K562 (cell line): ENCODE data around the gene ZNF276. TPM values are rescaled to one million over a fixed set of nuclear protein-coding genes. Genes with fewer than 3 reads are reported as not detected.
A peak's percentile ranks its signal among the peaks of the same experiment; 100 is the strongest.

Source experiments
- EP400 ChIP-seq: fragments of 450-650 bp; IDR thresholded peaks from 2 replicates; pipeline ENCODE4 v1.6.1; 2017; ENCODE audit warnings: antibody characterized with exemption, mild to moderate bottlenecking, moderate library complexity
- GTF3C2 ChIP-seq: IDR thresholded peaks from 3 replicates; pipeline ENCODE4 v1.6.1; 2011; ENCODE audit warnings: borderline replicate concordance, mild to moderate bottlenecking, moderate library complexity; ENCODE audit not compliant: insufficient read length; ENCODE audit errors: extremely low read depth
- ID3 ChIP-seq, 2 experiments: fragments of 250-450 bp in 1 of 2; fragments of 450-650 bp in 1 of 2; sonication (Bioruptor Pico) in 1 of 2; IDR thresholded peaks; 2 replicates each; pipeline versions ENCODE4 v1.6.1 to v1.8.0; 2016 to 2021; ENCODE audit warnings: mild to moderate bottlenecking in 2 of 2, moderate library complexity in 2 of 2, missing compliant biosample characterization in 1 of 2, missing genetic modification characterization in 1 of 2
- MGA ChIP-seq: fragments of 450-650 bp; IDR thresholded peaks from 2 replicates; pipeline ENCODE4 v1.6.1; 2016; ENCODE audit warnings: mild to moderate bottlenecking, moderate library complexity
- PHB ChIP-seq: fragments of 250-450 bp; sonication (Bioruptor Pico); IDR thresholded peaks from 2 replicates; pipeline ENCODE4 v1.5.0; 2021
- POLR2B ChIP-seq: fragments of 450-650 bp; IDR thresholded peaks from 2 replicates; pipeline ENCODE4 v1.6.1; 2018; ENCODE audit warnings: low read depth; ENCODE audit not compliant: partially characterized antibody
- RBBP5 ChIP-seq: fragments of 200-600 bp; sonication (generic); IDR thresholded peaks from 2 replicates; pipeline ENCODE4 v1.6.1; 2012; ENCODE audit warnings: borderline replicate concordance, mild to moderate bottlenecking, low read length, control low read depth, inconsistent platforms; ENCODE audit not compliant: insufficient read depth, poor library complexity, severe bottlenecking
- RFX7 ChIP-seq: fragments of 250-450 bp; sonication (Bioruptor Pico); IDR thresholded peaks from 2 replicates; pipeline ENCODE4 v1.5.1; 2021; ENCODE audit warnings: mild to moderate bottlenecking
- TRIM24 ChIP-seq, 2 experiments: fragments of 450-650 bp; IDR thresholded peaks; 2 replicates each; pipeline ENCODE4 v1.6.1; 2016
- ZNF124 ChIP-seq: sonication (generic); formaldehyde crosslinking; IDR thresholded peaks from 2 replicates; pipeline ENCODE4 v1.8.1; 2022; ENCODE audit warnings: missing genetic modification reagents
- ZNF165 ChIP-seq: fragments of 250-450 bp; sonication (Bioruptor Pico); IDR thresholded peaks from 2 replicates; pipeline ENCODE4 v1.4.0; 2020; ENCODE audit warnings: borderline replicate concordance
- ZNF274 ChIP-seq: IDR thresholded peaks from 2 replicates; pipeline ENCODE4 v1.6.1; 2011; ENCODE audit warnings: low read depth, mild to moderate bottlenecking, low read length, moderate library complexity, borderline replicate concordance
- ZSCAN29 ChIP-seq: fragments of 450-650 bp; IDR thresholded peaks from 2 replicates; pipeline ENCODE4 v1.6.1; 2017
- polyA plus RNA-seq, 8 experiments: library from polyadenylated mRNA; depleted of rRNA in 4 of 8; stranded (reverse) in 5 of 8; unstranded in 3 of 8; fragments of >200 nt; fragmentation: Nextera tagmentation in 2 of 8; fragmentation: Illumina TruSeq in 1 of 8; extraction: Ambion mirVana in 2 of 8; extraction: Trizol in 1 of 8; gene quantifications; 2 replicates each; pipeline versions ENCODE4 v1.2.1 to v1.2.3, GENCODE V29; 2011 to 2014; ENCODE audit warnings: inconsistent platforms in 1 of 8, missing spikeins in 1 of 8
- total RNA-seq, 7 experiments: library from RNA; depleted of rRNA in 6 of 7; stranded (reverse); fragments of >200 nt in 6 of 7; fragmentation: Illumina TruSeq in 2 of 7; extraction: Trizol in 2 of 7; gene quantifications; 2 replicates each; pipeline versions ENCODE4 v1.2.1 to v1.2.3, GENCODE V29; 2011 to 2021; ENCODE audit warnings: low replicate concordance in 1 of 7

ZNF276 gene
- total and polyA plus RNA-seq, 9 of the 15 experiments (the other 6 are each of a cell fraction or from before 2014, with no cell fraction given): 0.49 to 43.9 (median 15.8) TPM

DNA sequence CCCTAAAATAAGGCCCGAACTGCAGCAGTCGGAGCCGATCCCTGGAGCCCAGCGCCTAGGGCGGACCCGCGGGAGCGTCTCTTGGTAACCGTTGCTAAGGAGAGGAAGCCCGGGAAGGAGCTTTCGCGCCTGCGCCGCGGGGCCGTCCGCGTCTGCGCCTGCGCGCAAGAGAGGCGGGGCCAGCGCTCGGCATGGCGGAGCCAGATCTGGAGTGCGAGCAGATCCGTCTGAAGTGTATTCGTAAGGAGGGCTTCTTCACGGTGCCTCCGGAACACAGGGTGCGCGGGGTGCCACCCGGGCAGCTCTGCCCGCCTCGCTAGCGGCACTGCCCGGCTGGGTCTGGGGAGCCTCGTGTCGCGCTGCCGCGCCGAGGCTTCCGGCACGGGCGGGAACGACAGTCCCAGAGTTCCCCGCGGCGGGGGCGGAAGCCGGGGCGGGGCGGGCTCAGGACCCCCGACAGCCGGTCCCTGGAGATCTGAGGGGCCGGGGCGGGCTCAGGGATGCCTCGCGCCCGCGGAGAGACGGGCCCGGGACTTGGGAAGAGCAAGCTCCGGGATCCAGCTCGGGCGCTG is 34.7 kb upstream of the ZNF276 start, which contains the start of gene CDK10 (continued):
- TF ChIP-seq MGA: peak; percentile 96
- no peak for TF ChIP-seq GTF3C2
- no peak for TF ChIP-seq ZNF124
- TF ChIP-seq RFX7 (CRISPR knock-in tag): 0 out of 2 replicates have a peak, but pooled peaks have one; percentile 37
- TF ChIP-seq ID3 (CRISPR knock-in tag; IDR thresholded peaks at IDR 0.05): no peak
- TF ChIP-seq ID3 (tag; IDR thresholded peaks at IDR 0.05): no peak
- TF ChIP-seq POLR2B: peak; percentile 93
- TF ChIP-seq TRIM24 (IDR thresholded peaks at IDR 0.05): no peak
- peak; percentile 96 for TF ChIP-seq RBBP5
- peak; percentile 97 for TF ChIP-seq EP400
- no peak for TF ChIP-seq ZNF274
- no peak for TF ChIP-seq ZSCAN29
- TF ChIP-seq PHB: no peak
- no peak for TF ChIP-seq ZNF165
